Astrocyte of the cerebellum (primary cell): Measurements from ENCODE around the gene VEGFA.

Source experiments
- DNase-seq: peaks from one replicate; pipeline ENCODE4 v3.0.0-alpha.2; 2011; ENCODE audit warnings: low read depth
- H3K4me3 ChIP-seq: 2 replicates; pipeline ENCODE4 v1.5.1; 2011; ENCODE audit warnings: mild to moderate bottlenecking, low read depth, low read length, moderate library complexity
- in situ Hi-C: cut with HindIII; loops from 2 replicates; pipeline ENCODE4 v1.10.0; 2017; ENCODE audit warnings: low sequenced_read_pairs
- TF ChIP-seq, protein P1 (sequence below): IDR thresholded peaks from 2 replicates; pipeline ENCODE4 v1.5.1; 2012; ENCODE audit warnings: low read length, low read depth, moderate library complexity, mild to moderate bottlenecking; ENCODE audit errors: missing control alignments

Gene VEGFA

DNA sequence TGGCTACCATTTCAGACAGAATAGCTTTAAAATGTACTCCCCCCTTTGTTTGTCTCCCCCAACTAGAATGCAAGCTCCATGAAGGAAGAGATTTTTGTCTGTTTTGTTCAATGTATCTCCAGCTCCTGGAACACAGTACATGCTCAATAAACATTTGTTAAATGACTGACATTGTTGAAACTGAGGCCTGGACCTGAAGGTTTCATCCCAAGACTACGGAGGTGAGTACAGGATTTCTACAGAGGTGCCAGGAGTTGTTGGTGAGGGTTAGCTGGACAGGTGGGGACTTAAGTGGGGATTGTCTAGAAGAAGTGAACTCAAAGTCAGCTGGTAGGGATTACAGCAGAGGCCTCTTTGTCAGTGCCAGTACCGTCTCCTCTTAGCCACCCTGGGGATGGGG lies 19.4 kb downstream of the VEGFA start:
- in situ Hi-C loops, result no loop called here
- H3K4me3 ChIP-seq, result no peak overlapping the region
- DNase-seq, result no peak
- TF ChIP-seq, protein P1, sequence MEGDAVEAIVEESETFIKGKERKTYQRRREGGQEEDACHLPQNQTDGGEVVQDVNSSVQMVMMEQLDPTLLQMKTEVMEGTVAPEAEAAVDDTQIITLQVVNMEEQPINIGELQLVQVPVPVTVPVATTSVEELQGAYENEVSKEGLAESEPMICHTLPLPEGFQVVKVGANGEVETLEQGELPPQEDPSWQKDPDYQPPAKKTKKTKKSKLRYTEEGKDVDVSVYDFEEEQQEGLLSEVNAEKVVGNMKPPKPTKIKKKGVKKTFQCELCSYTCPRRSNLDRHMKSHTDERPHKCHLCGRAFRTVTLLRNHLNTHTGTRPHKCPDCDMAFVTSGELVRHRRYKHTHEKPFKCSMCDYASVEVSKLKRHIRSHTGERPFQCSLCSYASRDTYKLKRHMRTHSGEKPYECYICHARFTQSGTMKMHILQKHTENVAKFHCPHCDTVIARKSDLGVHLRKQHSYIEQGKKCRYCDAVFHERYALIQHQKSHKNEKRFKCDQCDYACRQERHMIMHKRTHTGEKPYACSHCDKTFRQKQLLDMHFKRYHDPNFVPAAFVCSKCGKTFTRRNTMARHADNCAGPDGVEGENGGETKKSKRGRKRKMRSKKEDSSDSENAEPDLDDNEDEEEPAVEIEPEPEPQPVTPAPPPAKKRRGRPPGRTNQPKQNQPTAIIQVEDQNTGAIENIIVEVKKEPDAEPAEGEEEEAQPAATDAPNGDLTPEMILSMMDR, result no peak

DNA sequence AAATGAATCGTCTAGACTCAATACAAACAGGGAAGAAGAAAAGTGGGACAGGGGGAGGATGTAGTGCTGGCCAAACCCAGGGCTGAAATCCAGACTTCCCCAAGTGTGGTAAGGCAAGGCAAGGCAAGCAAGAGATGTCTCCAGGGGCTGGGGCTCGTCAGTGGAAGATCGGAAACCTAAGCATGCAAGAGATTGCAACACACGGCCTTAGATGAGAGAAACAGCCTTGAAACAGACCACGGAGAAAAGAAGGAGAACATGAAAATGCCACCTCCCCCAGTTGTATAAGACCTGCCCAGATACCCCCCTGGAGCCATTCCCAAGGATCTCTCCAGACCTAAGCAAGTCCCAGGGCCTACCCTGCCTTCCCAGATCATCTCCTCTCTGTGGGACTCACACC lies 20.0 kb downstream of the VEGFA start:
- no peak for DNase-seq
- in situ Hi-C loops, result no loop called here
- H3K4me3 ChIP-seq, result no peak overlapping the region
- TF ChIP-seq, protein P1, result no peak

DNA sequence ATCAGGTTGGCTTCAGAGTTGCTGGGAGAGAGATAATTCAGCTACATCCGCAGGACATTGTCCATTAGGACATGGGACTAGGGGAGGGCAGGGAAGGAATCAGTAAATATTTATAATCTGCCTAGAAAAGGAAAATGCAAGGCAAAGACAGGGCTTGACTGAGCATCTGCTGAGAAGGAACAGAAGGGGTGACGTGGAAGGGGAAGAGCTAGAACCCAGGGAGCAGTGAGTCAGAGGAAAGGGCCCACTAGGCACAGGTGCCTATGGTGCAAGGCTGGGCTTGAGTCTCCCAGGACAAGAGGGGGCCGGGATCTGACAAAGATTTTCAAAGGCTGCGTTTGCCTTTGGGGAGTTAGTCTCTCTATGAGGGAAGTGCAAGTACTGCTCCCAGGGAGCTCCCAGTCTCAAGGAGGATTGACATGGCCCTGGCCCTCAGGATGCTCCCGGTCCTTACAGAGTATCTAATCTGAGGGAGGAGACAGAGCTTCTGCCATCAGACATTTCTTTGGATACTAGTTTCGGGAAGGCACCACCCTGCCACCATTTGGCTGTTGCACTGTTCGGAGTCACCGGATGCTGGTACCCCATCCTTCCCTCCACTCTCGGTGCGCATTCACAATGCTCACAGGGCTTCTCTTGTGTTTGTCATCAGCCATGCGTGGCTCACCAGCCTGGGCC lies 21.9 kb downstream of the VEGFA start:
- H3K4me3 ChIP-seq, result no peak overlapping the region
- in situ Hi-C loops, result no loop called here
- no peak for DNase-seq
- TF ChIP-seq, protein P1, result no peak

DNA sequence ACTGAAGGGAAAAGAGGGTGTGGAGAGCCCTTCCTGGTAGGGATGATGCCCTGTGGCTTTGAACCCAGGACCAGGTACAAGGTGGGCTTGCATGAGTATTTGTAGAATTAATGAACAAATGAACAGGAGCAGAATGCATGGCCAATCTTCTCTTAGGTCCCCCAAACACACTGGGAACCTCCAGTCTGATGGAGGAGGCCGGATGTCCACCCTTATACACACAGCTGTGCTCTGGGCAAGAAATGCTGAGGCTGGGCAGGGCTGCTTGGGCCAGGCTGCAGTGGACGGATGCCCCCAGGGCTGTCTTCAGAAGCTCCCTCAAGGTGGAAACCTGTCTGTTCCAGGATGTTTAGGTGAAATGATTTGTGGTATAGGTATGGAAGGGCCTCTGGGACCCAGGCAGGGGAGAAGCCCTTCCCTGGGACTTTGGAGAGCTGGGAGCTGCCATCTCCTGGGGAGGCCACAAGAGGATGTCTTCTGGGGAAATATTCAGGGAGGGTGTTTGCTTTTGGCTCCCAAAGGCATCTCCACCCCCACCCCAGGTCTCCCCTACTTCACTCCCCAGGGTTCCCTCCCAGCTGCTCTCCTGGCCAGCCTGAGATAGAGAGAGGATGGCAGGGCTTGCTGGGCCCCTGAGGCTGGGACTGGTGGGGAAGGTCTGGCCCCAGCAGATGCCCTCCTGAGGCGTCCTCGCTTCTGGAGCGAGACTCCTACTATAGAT lies 23.3 kb downstream of the VEGFA start:
- in situ Hi-C loops, result no loop called here
- no peak for DNase-seq
- no peak overlapping the region for H3K4me3 ChIP-seq
- TF ChIP-seq, protein P1, result no peak

DNA sequence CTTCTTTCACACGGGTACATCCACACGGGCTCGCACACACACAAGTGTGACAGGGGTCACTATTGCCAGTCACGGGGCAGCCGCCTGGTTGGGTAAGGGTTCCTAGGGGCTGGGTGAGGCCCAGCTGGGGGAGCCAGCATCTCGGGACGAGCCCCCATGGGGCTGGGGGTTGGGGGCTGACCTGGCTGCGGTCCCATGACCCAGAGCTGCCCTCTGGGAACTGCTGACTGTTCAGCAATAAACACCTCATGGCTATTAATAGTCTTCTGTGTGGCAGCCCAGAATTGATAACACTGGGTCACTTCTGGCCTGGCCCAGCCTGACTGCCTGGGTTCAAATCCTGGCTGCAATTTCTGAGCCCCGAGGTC lies 23.8 kb downstream of the VEGFA start:
- no peak overlapping the region for H3K4me3 ChIP-seq
- in situ Hi-C loops, result no loop called here
- no peak for DNase-seq
- TF ChIP-seq, protein P1, result no peak

DNA sequence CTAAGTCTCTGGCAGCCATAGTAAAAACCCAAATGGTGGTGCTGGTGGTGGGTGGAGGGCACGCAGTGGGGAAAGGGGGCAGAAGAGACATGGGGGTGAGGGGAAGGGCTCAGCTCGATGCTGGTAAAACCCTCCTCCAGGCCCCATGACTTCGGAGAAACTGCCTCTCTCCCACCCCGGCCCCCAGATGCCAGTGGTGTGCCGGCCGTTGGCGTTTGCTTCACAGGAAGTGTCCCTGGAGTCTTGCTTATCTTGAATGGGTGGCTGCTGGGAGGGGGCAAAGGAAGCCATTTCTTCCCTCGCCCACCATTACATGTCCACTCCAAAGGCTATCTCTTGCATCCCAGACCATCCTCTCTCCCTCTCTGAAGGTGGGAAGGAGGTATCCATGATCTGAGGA lies 25.4 kb downstream of the VEGFA start:
- in situ Hi-C loops, result no loop called here
- TF ChIP-seq, protein P1, result no peak
- DNase-seq, result no peak
- no peak overlapping the region for H3K4me3 ChIP-seq
